Liver (tissue), 3 donors: ENCODE data around the gene RTF2.

Source experiments
- CTCF ChIP-seq: fragments of 150-350 bp; IDR thresholded peaks from 2 replicates; pipeline ENCODE4 v1.5.1; 2017; ENCODE audit warnings: improper control_type of control experiment, low read depth, low read length; ENCODE audit not compliant: missing input control
- GABPA ChIP-seq, 2 donors: IDR thresholded peaks in 1 of 2; conservative IDR thresholded peaks in 1 of 2; 2 replicates each; pipeline ENCODE4 v1.6.1; 2016; ENCODE audit warnings: antibody characterized with exemption in 2 of 2, mild to moderate bottlenecking in 1 of 2, moderate library complexity in 1 of 2
- JUND ChIP-seq, 2 donors: IDR thresholded peaks; 2 replicates each; pipeline ENCODE4 v1.6.1; 2016; ENCODE audit warnings: antibody characterized with exemption in 2 of 2
- MAX ChIP-seq: IDR thresholded peaks from 2 replicates; pipeline ENCODE4 v1.6.1; 2016; ENCODE audit warnings: antibody characterized with exemption
- NR2F2 ChIP-seq: IDR thresholded peaks from 2 replicates; pipeline ENCODE4 v1.6.1; 2016; ENCODE audit warnings: antibody characterized with exemption
- RAD21 ChIP-seq, 2 donors: IDR thresholded peaks; 2 replicates each; pipeline ENCODE4 v1.6.1; 2016; ENCODE audit warnings: antibody characterized with exemption in 2 of 2, mild to moderate bottlenecking in 2 of 2
- REST ChIP-seq: IDR thresholded peaks from 2 replicates; pipeline ENCODE4 v1.6.1; 2016; ENCODE audit warnings: antibody characterized with exemption, mild to moderate bottlenecking
- TAF1 ChIP-seq: conservative IDR thresholded peaks from 2 replicates; pipeline ENCODE4 v1.6.1; 2016; ENCODE audit warnings: antibody characterized with exemption, mild to moderate bottlenecking
- YY1 ChIP-seq: IDR thresholded peaks from 2 replicates; pipeline ENCODE4 v1.6.1; 2016; ENCODE audit warnings: antibody characterized with exemption, mild to moderate bottlenecking
- donor health status: healthy.
- donor health status: healthy.

- TF ChIP-seq CTCF = no peak
- no peak for TF ChIP-seq REST
- no peak for TF ChIP-seq JUND (IDR thresholded peaks at IDR 0.05)
- TF ChIP-seq MAX = no peak
- no peak for TF ChIP-seq GABPA (IDR thresholded peaks at IDR 0.05 in 1 of 2, conservative IDR thresholded peaks at IDR 0.05 in 1 of 2)
- TF ChIP-seq TAF1 = no peak
- TF ChIP-seq YY1 = no peak
- no peak for TF ChIP-seq RAD21 (IDR thresholded peaks at IDR 0.05)
- TF ChIP-seq NR2F2 = no peak
Observed at GRCh38 chr20:56422076-56422823, 46.2 kb upstream of the RTF2 start.
